ENCODE results near the gene OS9. TPM values are rescaled to one million over a fixed set of nuclear protein-coding genes. Genes with fewer than 3 reads are reported as not detected.

OS9 gene
- total and polyA plus RNA-seq, 2 of the 4 experiments (the other 2 are of a cell fraction): 159 to 272 TPM

- no peak overlapping the region for H4K5ac ChIP-seq (ENCODE audit: low read depth, low read length)
- H2AFZ ChIP-seq (replicated peaks; ENCODE audit: low read length, poor library complexity): no peak overlapping the region
- H2BK120ac ChIP-seq (ENCODE audit: low read depth, low read length): no peak overlapping the region
- DNase-seq (no peak), ATAC-seq (ENCODE audit: low read depth) (no peak)
- peaks cover 25% of the 10 kb centered on the region for H3K27me3 ChIP-seq (ENCODE audit: control insufficient read depth, insufficient read depth, low read length)
- H4K91ac ChIP-seq (ENCODE audit: insufficient read depth, low read depth, low read length): no peak overlapping the region
- H3K27ac ChIP-seq (ENCODE audit: insufficient read depth, low read length): no peak overlapping the region
- dilution Hi-C loops (cut with HindIII; ENCODE audit: low sequenced_read_pairs, unreplicated experiment) (no loop called here), in situ Hi-C loops (cut with MboI; ENCODE audit: low sequenced_read_pairs) (no loop called here), intact Hi-C loops (cut with micrococcal nuclease) (no loop called here)
- no peak overlapping the region for H3K18ac ChIP-seq (ENCODE audit: low read depth, low read length)
- H2BK5ac ChIP-seq (ENCODE audit: low read depth, low read length, poor library complexity, severe bottlenecking): no peak overlapping the region
- no peak overlapping the region for H3K56ac ChIP-seq (ENCODE audit: extremely low read depth, insufficient read depth, low read length)
- no peak overlapping the region for H2AK5ac ChIP-seq (ENCODE audit: low read depth, low read length)
- H2BK20ac ChIP-seq (ENCODE audit: low read depth, low read length): no peak overlapping the region
- H3K4ac ChIP-seq (ENCODE audit: low read depth, low read length): no peak overlapping the region
- H3K9ac ChIP-seq (ENCODE audit: low read depth, low read length): no peak overlapping the region
- peaks cover 3% of the 10 kb centered on the region for H3K36me3 ChIP-seq (ENCODE audit: control insufficient read depth, insufficient read depth, low read length)
- peaks cover 12% of the 10 kb centered on the region for H3K9me1 ChIP-seq (ENCODE audit: insufficient read depth, low read length)
- peaks cover 11% of the 10 kb centered on the region; the same call in 1 of the 2 replicates for H3K4me1 ChIP-seq (ENCODE audit: control insufficient read depth, insufficient read depth, low read length)
- H3K9me3 ChIP-seq (ENCODE audit: control insufficient read depth, insufficient read depth, low read length): peaks cover 2% of the 10 kb centered on the region; the same call in 1 of the 2 replicates
- H3K23ac ChIP-seq (ENCODE audit: low read depth, low read length): no peak overlapping the region
- H3K14ac ChIP-seq (replicated peaks; ENCODE audit: low read depth, low read length): no peak overlapping the region
- no peak overlapping the region for H2AK9ac ChIP-seq (replicated peaks; ENCODE audit: low read depth, low read length, poor library complexity)
- no peak overlapping the region for H3K4me3 ChIP-seq (ENCODE audit: insufficient read depth, low read depth, low read length)
- H2BK15ac ChIP-seq (ENCODE audit: low read depth, low read length): no peak overlapping the region
- peaks cover 16 to 27% of the 10 kb centered on the region in 2 experiments; a peak in 3 of 4 replicates for H3K79me1 ChIP-seq (ENCODE audit: low read depth in 1 of 2, low read length in 2 of 2)
- no peak overlapping the region for H3K4me2 ChIP-seq (ENCODE audit: low read depth, low read length)
- ChIA-PET POLR2A (ENCODE audit: unreplicated experiment) (no interaction called here), CTCF (no interaction called here)
- WGBS, 2 experiments (ENCODE audit: extremely low coverage in 2 of 2, insufficient read length in 1 of 2): 97% methylated on average over 6 of the region's 11 CpGs; no CpG with 5 or more reads in 1 of the 2 experiments
- H4K8ac ChIP-seq (ENCODE audit: low read depth in 2 of 2, low read length in 2 of 2): no peak overlapping the region
- TF ChIP-seq MXI1 (IDR thresholded peaks at IDR 0.05; ENCODE audit: borderline replicate concordance, low read depth, low read length) (no peak), RAD21 (IDR thresholded peaks at IDR 0.05; ENCODE audit: low read length) (no peak), SMC3 (IDR thresholded peaks at IDR 0.05; ENCODE audit: low read depth, low read length) (no peak), ELK1 (IDR thresholded peaks at IDR 0.05; ENCODE audit: borderline replicate concordance, low read depth, low read length) (no peak), POLR2A (IDR thresholded peaks at IDR 0.05; ENCODE audit: low read depth, low read length) (no peak), CTCF (conservative IDR thresholded peaks at IDR 0.05; ENCODE audit: low read depth, low read length) (no peak)
- H4K20me1 ChIP-seq (ENCODE audit: insufficient read depth, low read length): no peaks in the 10 kb centered on the region
- BruUV-seq (replicated peaks): no TSS peak
Measured at GRCh38 chr12:57769594-57769993, 75.7 kb downstream of the OS9 start.

Data from IMR-90 (cell line).